A549 (cell line): ENCODE data around the gene TMEM167B. TPM values are rescaled to one million over a fixed set of nuclear protein-coding genes. Genes with fewer than 3 reads are reported as not detected.

Experiments used
- ATAC-seq, 2 experiments: fragments of 200-7000 bp in 1 of 2; fragments of >200 bp in 1 of 2; cut with Nextera tagmentation in 1 of 2; cut with Tn5 transposase in 1 of 2; 3 replicates each; pipeline versions ENCODE4 v1.8.0 to v1.9.1; 2018 to 2020; ENCODE audit warnings: mild to moderate bottlenecking in 1 of 2, moderate library complexity in 1 of 2
- CTCF ChIA-PET: fragments of 300-600 bp; sonication (Branson Sonifier 250); formaldehyde crosslinking; extraction: SDS; loops from one replicate; lab custom pipeline; 2021; ENCODE audit warnings: antibody characterized with exemption, inconsistent platforms; lab: Yijun Ruan, JAX
- POLR2A ChIA-PET: fragments of 350-600 bp; formaldehyde crosslinking; extraction: SDS; loops from one replicate; lab custom pipeline; 2021; ENCODE audit warnings: antibody characterized with exemption, inconsistent platforms; lab: Yijun Ruan, JAX
- DNase-seq, 2 experiments: peaks; one replicate each; pipeline versions ENCODE4 v3.0.0 to v3.0.0-alpha.2; 2011 to 2016; ENCODE audit warnings: low read depth in 1 of 2, low spot score in 1 of 2
- FAIRE-seq: peaks from 2 replicates; lab custom pipeline; 2011; peaks lifted over from hg19 to GRCh38; lab: Jason Lieb, UNC
- H3K27ac ChIP-seq, 2 experiments: fragments of >200 bp; sonication (Bioruptor Twin); formaldehyde crosslinking; 3 replicates each; pipeline ENCODE4 v1.5.1; 2016 to 2017
- H3K4me1 ChIP-seq: fragments of >200 bp; sonication (Bioruptor Twin); formaldehyde crosslinking; 3 replicates; pipeline ENCODE4 v1.6.1; 2016
- H3K4me2 ChIP-seq: fragments of >200 bp; sonication (Bioruptor Twin); formaldehyde crosslinking; 3 replicates; pipeline ENCODE4 v1.6.1; 2016
- H3K4me3 ChIP-seq: fragments of >200 bp; sonication (Bioruptor Twin); formaldehyde crosslinking; 3 replicates; pipeline ENCODE4 v1.5.1; 2016
- H3K9me3 ChIP-seq: fragments of >200 bp; sonication (Bioruptor Twin); formaldehyde crosslinking; 3 replicates; pipeline ENCODE4 v1.6.1; 2016
- CBX2 ChIP-seq: fragments of 200-600 bp; sonication (generic); IDR thresholded peaks from 2 replicates; pipeline ENCODE4 v1.6.1; 2016; ENCODE audit warnings: low read depth, mild to moderate bottlenecking, borderline replicate concordance
- CBX8 ChIP-seq: fragments of 200-600 bp; sonication (generic); IDR thresholded peaks from 2 replicates; pipeline ENCODE4 v1.6.1; 2016
- EHF ChIP-seq: fragments of 250-450 bp; sonication (Bioruptor Pico); IDR thresholded peaks from 2 replicates; pipeline ENCODE4 v1.5.0; 2020; ENCODE audit warnings: mild to moderate bottlenecking
- ESRRA ChIP-seq: fragments of 150-350 bp; IDR thresholded peaks from 2 replicates; pipeline ENCODE4 v1.6.1; 2014; ENCODE audit warnings: mild to moderate bottlenecking, low read length, borderline replicate concordance
- FOSL2 ChIP-seq, 2 experiments: fragments of 450-650 bp in 1 of 2; fragments of >200 bp in 1 of 2; sonication (Bioruptor Twin) in 1 of 2; formaldehyde crosslinking; IDR thresholded peaks; 2 replicates each; pipeline versions ENCODE4 v1.5.0 to v1.6.1; 2016 to 2020; ENCODE audit warnings: mild to moderate bottlenecking in 1 of 2, moderate library complexity in 1 of 2
- FOXS1 ChIP-seq: fragments of 250-450 bp; sonication (Bioruptor Pico); IDR thresholded peaks from 2 replicates; pipeline ENCODE4 v1.5.0; 2020; ENCODE audit warnings: mild to moderate bottlenecking, moderate library complexity
- HOXB13 ChIP-seq: fragments of 250-450 bp; sonication (Bioruptor Pico); IDR thresholded peaks from 2 replicates; pipeline ENCODE4 v1.5.0; 2020; ENCODE audit warnings: low read depth, mild to moderate bottlenecking, moderate library complexity
- JUN ChIP-seq, 2 experiments: fragments of >200 bp; sonication (Bioruptor Twin); formaldehyde crosslinking; IDR thresholded peaks; 2 replicates in 1 of 2; 3 replicates in 1 of 2; pipeline ENCODE4 v1.6.1; 2016 to 2017
- KDM5A ChIP-seq: fragments of 200-600 bp; sonication (generic); IDR thresholded peaks from 2 replicates; pipeline ENCODE4 v1.6.1; 2016; ENCODE audit warnings: antibody characterized with exemption, mild to moderate bottlenecking
- MAZ ChIP-seq: fragments of 150-350 bp; IDR thresholded peaks from 2 replicates; pipeline ENCODE4 v1.6.1; 2014; ENCODE audit warnings: antibody characterized with exemption, low read depth, low read length, borderline replicate concordance
- NFE2L2 ChIP-seq: fragments of 150-350 bp; conservative IDR thresholded peaks from 2 replicates; pipeline ENCODE4 v1.6.1; 2014; ENCODE audit warnings: low read length
- NR3C1 ChIP-seq: fragments of >200 bp; sonication (Bioruptor Twin); formaldehyde crosslinking; IDR thresholded peaks from 3 replicates; pipeline ENCODE4 v1.6.1; 2017
- POLR2AphosphoS2 ChIP-seq: conservative IDR thresholded peaks from 2 replicates; pipeline ENCODE4 v1.6.1; 2012; ENCODE audit warnings: low read length, improper control_type of control experiment, inconsistent platforms
- RNF2 ChIP-seq: fragments of 200-600 bp; sonication (generic); IDR thresholded peaks from 2 replicates; pipeline ENCODE4 v1.6.1; 2016; ENCODE audit warnings: low read depth, mild to moderate bottlenecking, antibody characterized with exemption, moderate library complexity, borderline replicate concordance
- SMC3 ChIP-seq: fragments of >200 bp; sonication (Bioruptor Twin); formaldehyde crosslinking; IDR thresholded peaks from 3 replicates; pipeline ENCODE4 v1.6.1; 2018; ENCODE audit warnings: inconsistent platforms
- ZC3H11A ChIP-seq: fragments of 450-650 bp; IDR thresholded peaks from 2 replicates; pipeline ENCODE4 v1.6.1; 2014; ENCODE audit warnings: antibody characterized with exemption, mild to moderate bottlenecking
- ZFP36 ChIP-seq: fragments of 450-650 bp; IDR thresholded peaks from 2 replicates; pipeline ENCODE4 v1.6.1; 2014; ENCODE audit warnings: borderline replicate concordance; ENCODE audit not compliant: partially characterized antibody
- WGBS: methylation state at CpG from one replicate; pipeline ENCODE4 v1.1.6; 2017; ENCODE audit errors: missing lambda C conversion rate; 5-methylcytosine and 5-hydroxymethylcytosine counted together
- polyA plus RNA-seq, 4 experiments: library from polyadenylated mRNA; depleted of rRNA in 3 of 4; stranded (reverse); fragments of >200 nt; fragmentation: RNase III in 1 of 4; extraction: RNeasy Plus Mini Kit Qiagen cat#74134 plus additional on column Dnase treatment in 1 of 4; gene quantifications; 2 replicates in 3 of 4; 3 replicates in 1 of 4; pipeline ENCODE4 v1.2.3, GENCODE V29; 2011 to 2017
- TF ChIP-seq, protein P1 (sequence below): fragments of 250-450 bp; sonication (Bioruptor Pico); IDR thresholded peaks from 2 replicates; pipeline ENCODE4 v1.5.0; 2020; ENCODE audit warnings: low read depth, mild to moderate bottlenecking, moderate library complexity
- TF ChIP-seq, protein P2 (sequence below): IDR thresholded peaks from 2 replicates; pipeline ENCODE4 v1.6.1; 2012
- TF ChIP-seq, protein P3 (sequence below): fragments of 250-450 bp; sonication (Bioruptor Pico); IDR thresholded peaks from 2 replicates; pipeline ENCODE4 v1.5.0; 2021; ENCODE audit warnings: mild to moderate bottlenecking, moderate library complexity, borderline replicate concordance

The TMEM167B gene
- polyA plus RNA-seq, 2 of the 4 experiments (the other 2 are of a cell fraction) = 9.7 to 10.9 TPM

DNA sequence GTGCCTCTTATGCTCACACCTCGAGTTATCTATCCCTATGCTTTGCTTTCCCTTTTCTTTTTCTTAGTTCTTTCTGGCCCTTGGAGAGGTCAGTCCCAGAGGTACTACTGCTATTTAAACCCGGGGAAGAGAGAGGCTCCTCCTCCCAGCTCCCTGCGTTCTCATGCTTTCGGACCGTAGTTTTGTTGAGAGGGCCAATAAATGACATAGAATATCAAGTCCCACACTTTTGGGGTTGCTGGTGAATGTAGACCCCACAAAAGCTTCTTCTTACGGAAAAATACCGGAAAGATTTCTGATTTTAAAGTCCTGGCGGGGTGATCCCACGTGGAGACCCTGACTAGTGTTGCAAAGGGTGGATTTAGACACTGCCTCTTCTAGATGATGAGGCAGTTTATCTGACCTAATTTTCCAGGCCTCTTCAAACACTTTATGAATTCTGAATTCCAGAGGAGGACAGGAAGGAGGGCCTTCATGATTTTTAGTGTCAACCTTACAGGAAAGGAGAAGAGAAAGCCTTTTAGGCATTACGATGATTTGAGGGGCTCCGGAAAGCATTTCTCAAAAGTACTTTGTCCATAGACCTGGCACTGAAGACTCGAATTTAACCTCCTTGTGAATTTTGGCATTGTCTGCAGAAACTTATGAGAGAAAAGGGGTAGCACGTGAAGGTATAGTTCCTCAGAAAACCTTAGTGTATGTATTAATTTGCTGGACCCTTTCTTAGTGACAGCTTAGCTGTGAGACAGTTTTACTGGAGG is 694 bp downstream of the TMEM167B start:
- H3K27ac ChIP-seq = peak overlapping the region; percentile 95
- no peak for TF ChIP-seq RNF2
- TF ChIP-seq ESRRA = no peak
- TF ChIP-seq, protein P1, sequence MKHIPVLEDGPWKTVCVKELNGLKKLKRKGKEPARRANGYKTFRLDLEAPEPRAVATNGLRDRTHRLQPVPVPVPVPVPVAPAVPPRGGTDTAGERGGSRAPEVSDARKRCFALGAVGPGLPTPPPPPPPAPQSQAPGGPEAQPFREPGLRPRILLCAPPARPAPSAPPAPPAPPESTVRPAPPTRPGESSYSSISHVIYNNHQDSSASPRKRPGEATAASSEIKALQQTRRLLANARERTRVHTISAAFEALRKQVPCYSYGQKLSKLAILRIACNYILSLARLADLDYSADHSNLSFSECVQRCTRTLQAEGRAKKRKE (CRISPR knock-in tag) = no peak
- TF ChIP-seq JUN (IDR thresholded peaks at IDR 0.05) = no peak
- TF ChIP-seq NR3C1 = no peak
- TF ChIP-seq CBX8 = no peak
- TF ChIP-seq ZFP36 = no peak
- TF ChIP-seq, protein P2, sequence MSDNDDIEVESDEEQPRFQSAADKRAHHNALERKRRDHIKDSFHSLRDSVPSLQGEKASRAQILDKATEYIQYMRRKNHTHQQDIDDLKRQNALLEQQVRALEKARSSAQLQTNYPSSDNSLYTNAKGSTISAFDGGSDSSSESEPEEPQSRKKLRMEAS = peak; percentile 50; the same call in 1 of the 2 replicates
- TF ChIP-seq, all 56 proteins: peak for 1
- 10% methylated on average over 10 of the region's 13 CpGs for WGBS
- POLR2A ChIA-PET = interaction anchor here (2.1 to 3.0 kb wide), 2 partner anchors 9 to 15 kb away, joined by 10 to 51 read pairs; partner anchors contain the start of gene TAF13
- DNase-seq (peak; percentile 46 to 47), FAIRE-seq (no peak), ATAC-seq (peak; percentile 85 to 86)
- Histone ChIP-seq H3K4me1 (peaks cover 12% of the 10 kb centered on the region), H3K9me3 (no peaks in the 10 kb centered on the region), H3K4me3 (peak overlapping the region; percentile 78), H3K4me2 (peak overlapping the region; percentile 96)
- CTCF ChIA-PET = interaction anchor here (0.9 to 2.8 kb wide), 3 partner anchors 9 to 21 kb away, joined by 6 to 20 read pairs (median 12); partner anchors contain the start of gene TAF13

DNA sequence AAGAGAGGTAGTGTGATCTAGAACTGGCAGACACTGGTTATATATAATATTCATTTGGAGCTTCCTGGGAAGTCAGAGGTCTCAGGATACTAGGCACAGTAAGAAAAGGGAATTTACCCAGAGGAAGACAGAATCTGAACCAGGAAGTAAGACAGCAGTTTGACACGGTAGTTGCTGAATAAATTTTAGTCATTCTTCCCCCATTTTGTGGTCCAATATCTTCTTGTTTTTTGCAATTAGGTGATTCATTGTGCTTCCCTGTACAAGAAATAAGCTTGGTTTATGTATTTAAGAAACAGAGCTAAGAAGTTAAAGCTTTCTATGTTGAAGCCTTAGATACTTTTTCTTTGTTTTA is 1.3 kb downstream of the TMEM167B start:
- peak in 1 of 2 experiments; percentile 23 for DNase-seq

DNA sequence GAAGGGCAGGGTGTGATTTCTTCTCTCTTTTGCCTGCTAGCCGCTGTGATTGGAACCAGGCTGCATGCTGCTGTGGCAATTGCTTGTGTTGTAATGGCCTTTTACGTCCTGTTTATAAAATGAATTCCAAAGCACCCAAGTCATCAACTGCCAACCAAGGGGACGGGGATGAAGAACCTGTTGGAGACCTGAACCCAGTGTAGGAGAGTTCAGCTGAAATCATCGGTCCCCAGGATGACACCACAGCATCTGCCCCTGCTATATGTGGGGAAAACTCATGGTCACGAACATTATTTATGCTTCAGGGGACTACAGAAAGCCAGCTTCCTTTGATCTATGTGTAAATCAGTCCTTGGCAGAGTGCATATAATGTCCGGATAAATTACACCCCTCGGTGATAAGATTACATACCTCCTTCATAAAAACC is 3.8 kb downstream of the TMEM167B start:
- POLR2A ChIA-PET = no interaction called here
- Histone ChIP-seq H3K27ac (peak overlapping the region in 1 of 2 experiments; percentile 22; a peak in 1 of 6 replicates), H3K9me3 (no peaks in the 10 kb centered on the region), H3K4me1 (peaks cover 13% of the 10 kb centered on the region), H3K4me2 (no peak overlapping the region), H3K4me3 (no peak overlapping the region)
- ATAC-seq (no peak), FAIRE-seq (no peak), DNase-seq (no peak)
- CTCF ChIA-PET = interaction anchor here (0.9 kb wide), 1 partner anchor 18 kb away, joined by 4 read pairs; a partner anchor contains a TSS
- TF ChIP-seq EHF (no peak), SMC3 (no peak), NFE2L2 (no peak), KDM5A (no peak), MAZ (no peak), HOXB13 (CRISPR knock-in tag) (no peak), FOXS1 (CRISPR knock-in tag) (no peak), POLR2AphosphoS2 (no peak)
- TF ChIP-seq, protein P2 = no peak
- TF ChIP-seq, protein P3, sequence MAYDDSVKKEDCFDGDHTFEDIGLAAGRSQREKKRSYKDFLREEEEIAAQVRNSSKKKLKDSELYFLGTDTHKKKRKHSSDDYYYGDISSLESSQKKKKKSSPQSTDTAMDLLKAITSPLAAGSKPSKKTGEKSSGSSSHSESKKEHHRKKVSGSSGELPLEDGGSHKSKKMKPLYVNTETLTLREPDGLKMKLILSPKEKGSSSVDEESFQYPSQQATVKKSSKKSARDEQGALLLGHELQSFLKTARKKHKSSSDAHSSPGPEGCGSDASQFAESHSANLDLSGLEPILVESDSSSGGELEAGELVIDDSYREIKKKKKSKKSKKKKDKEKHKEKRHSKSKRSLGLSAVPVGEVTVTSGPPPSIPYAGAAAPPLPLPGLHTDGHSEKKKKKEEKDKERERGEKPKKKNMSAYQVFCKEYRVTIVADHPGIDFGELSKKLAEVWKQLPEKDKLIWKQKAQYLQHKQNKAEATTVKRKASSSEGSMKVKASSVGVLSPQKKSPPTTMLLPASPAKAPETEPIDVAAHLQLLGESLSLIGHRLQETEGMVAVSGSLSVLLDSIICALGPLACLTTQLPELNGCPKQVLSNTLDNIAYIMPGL (CRISPR knock-in tag) = no peak
- TF ChIP-seq, protein P1 (CRISPR knock-in tag) = no peak
- 76% methylated on average over 7 of the region's 7 CpGs for WGBS

More for the DNA sequence above, 1.3 kb downstream of the TMEM167B start:
- 0% methylated on average over 1 of the region's 1 CpG for WGBS
- no peaks in the 10 kb centered on the region for H3K9me3 ChIP-seq
- ATAC-seq = no peak
- peak overlapping the region; percentile 78 for H3K4me3 ChIP-seq
- TF ChIP-seq FOSL2 (IDR thresholded peaks at IDR 0.05) = no peak
- TF ChIP-seq FOSL2 (CRISPR knock-in tag; IDR thresholded peaks at IDR 0.05) = 0 out of 2 replicates have a peak, but pooled peaks have one; percentile 16
- no peak for TF ChIP-seq CBX2
- TF ChIP-seq ZC3H11A = no peak
- POLR2A ChIA-PET = interaction anchor here (2.1 to 3.0 kb wide), 2 partner anchors 9 to 16 kb away, joined by 10 to 51 read pairs; partner anchors contain the start of gene TAF13
- CTCF ChIA-PET = interaction anchor here (2.8 kb wide), 2 partner anchors 8 to 20 kb away, joined by 12 to 20 read pairs; a partner anchor contains a TSS
- FAIRE-seq = no peak
- peak overlapping the region; percentile 95 for H3K27ac ChIP-seq
- H3K4me1 ChIP-seq = peaks cover 12% of the 10 kb centered on the region
- H3K4me2 ChIP-seq = peak overlapping the region; percentile 96
